Left cardiac atrium (tissue), 4 donors: ENCODE measurements around the gene MT1M. TPM values are rescaled to one million over a fixed set of nuclear protein-coding genes. Genes with fewer than 3 reads are reported as not detected.
"Not testable (repeated sequence)": the region's sequence is repeated elsewhere in the genome, so short reads cannot be mapped to it uniquely, and the experiment has no call there.

Experiments used
- ATAC-seq, 2 donors: fragments of 200-7000 bp; cut with Tn5 transposase; one replicate each; pipeline ENCODE4 v1.9.1; 2020; ENCODE audit warnings: mild to moderate bottlenecking in 2 of 2, moderate library complexity in 2 of 2
- DNase-seq: peaks from one replicate; pipeline ENCODE4 v3.0.0-alpha.2; 2020
- intact Hi-C, 2 donors: fragments of 100-400 bp; cut with DNase I; formaldehyde crosslinking; loops; one replicate each; pipeline versions ENCODE4 v1.14.1 to v1.15.1; 2022 to 2023
- total RNA-seq, 2 donors: library from RNA; stranded (reverse); fragmentation: NEBNext Ultra II Directional; extraction: Animal tissue kit (Norgen Biotek cat#: 25700); gene quantifications; one replicate each; pipeline ENCODE4 v1.2.1, GENCODE V29; 2021
- donor health status: DM: no; HTN: yes; CAD: no.
- donor health status: DM: no; HTN: yes; CAD: no; lungs with severe emphysema.
- donor health status: DM: yes; HTN: yes; CAD: no.
- donor health status: Dilated cardiomyopathy.

MT1M gene
- total RNA-seq, 2 donors from 2014 or later, result 15.2 to 50.8 TPM

- peak; percentile 57 for DNase-seq
- peak; percentile 86 to 92 for ATAC-seq
- intact Hi-C loops, result no loop called here
These were observed 35.4 kb downstream of the MT1M start, which contains the start of gene MT1G for GRCh38 chr16:56667581-56668571. MT1G (minus strand) TSS chr16:56668065; CDS start chr16:56667993, 72 bp downstream.

DNA sequence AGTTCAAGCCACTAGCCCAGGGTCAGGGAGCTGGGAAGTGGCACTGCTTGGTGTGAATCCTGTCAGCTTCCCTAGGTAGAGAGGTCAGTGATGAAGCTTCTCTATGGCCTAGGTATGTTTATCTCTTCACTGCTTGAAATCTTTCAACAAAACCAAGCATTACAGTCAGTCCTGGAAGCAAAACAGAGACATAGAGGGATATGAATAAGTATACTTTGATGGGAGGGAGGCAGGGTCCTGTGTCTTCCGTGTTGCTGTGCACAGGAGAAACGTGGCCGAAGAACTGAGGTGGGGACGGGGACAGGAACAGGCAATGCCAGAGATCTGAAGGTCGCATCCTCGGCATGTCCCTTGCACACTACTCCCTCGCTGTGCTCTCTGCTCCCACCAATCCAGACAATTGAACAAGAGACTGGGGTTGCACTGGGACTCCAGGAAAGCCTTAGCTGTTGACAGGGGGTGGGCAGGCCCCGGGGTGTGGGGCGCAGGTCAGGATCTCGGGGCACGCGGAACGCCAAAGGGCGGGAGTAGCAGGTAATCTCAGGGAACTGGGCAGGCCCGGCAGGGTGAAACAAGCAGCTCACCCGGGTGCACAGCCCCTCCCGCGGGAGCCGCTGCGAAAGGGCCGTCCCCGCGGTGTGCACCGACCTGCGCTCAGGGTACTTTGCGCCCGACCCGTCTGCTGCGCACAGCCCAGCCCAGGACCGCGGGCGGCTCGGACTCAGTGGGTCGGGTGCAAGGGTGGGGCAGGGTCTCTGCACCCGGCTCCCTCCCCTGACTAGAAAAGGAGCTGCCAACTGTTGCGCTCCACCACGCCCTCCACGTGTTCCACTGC is 36.8 kb downstream of the MT1M start, which contains the start of gene MT1H:
Gene MT1H (plus strand): TSS at position 810 of the 835 bp plus-strand sequence. CDS start 71 bp downstream, outside the sequence.
- peak in 1 of 2 donors; percentile 35 for ATAC-seq
- DNase-seq, result no peak
- intact Hi-C loops, result no loop called here

DNA sequence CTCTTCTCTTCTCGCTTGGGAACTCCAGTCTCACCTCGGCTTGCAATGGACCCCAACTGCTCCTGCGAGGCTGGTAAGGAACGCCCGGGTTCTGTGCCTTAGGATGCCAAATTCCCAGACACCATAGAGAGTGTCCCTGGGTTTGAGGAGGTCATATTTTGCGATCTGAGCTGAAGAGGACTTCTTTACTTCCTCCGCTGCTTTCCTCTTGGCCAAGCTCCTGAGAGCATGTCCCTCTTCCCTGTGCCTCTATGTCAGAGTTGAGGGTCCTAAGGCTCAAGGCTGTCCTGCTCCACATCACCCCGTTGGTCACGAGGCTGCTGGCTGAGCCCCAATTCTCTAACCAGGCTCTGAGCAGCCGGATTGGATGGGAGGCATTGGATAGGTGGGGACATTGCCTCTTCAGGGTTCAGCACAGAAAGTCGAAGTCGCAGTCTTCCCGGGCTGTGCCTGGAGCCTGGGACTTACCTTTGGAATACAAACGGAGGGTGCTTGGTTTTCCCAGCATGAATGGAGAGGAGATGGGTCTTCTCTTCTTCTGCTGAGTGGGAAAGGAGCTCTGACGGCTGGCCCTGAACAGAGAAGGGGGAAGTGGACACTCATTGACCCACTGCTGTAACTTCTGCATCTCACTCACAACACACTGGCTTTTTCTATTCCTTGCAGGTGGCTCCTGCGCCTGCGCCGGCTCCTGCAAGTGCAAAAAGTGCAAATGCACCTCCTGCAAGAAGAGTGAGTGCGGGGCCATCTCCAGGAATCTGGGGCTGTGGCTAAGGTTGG is 37.6 kb downstream of the MT1M start:
- DNase-seq (no peak), ATAC-seq (no peak)
- intact Hi-C loops, result no loop called here

GRCh38 chr16:56670620-56670934 is 38.1 kb downstream of the MT1M start:
- ATAC-seq (no peak), DNase-seq (no peak)
- intact Hi-C loops, result no loop called here

GRCh38 chr16:56671691-56672090 is 39.2 kb downstream of the MT1M start:
- ATAC-seq, intact Hi-C loops: not testable (repeated sequence)

DNA sequence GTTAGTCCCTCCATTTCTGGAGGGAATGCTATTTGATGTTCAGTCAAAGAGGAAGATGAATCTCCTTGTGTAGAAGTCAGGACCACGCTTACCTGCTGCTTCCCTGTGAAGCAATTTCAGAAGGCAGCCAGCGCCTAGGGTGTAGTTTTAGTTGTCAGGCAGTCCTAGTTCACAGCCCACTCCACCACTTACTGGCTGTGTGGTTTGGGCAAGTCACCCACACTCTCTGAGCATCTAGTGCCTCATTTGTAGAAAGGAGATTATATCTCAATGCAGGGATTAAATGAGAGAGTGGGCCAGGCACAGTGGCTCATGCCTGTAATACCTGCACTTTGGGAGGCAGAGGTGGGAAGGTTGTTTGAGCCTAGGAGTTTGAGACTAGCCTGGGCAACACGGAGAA is 39.7 kb downstream of the MT1M start:
- intact Hi-C loops, ATAC-seq, DNase-seq: not testable (repeated sequence)

More at GRCh38 chr16:56671691-56672090, 39.2 kb downstream of the MT1M start:
- DNase-seq, result not testable (repeated sequence)

- ATAC-seq (no peak), DNase-seq (no peak)
- intact Hi-C loops, result no loop called here
These were observed 40.5 kb downstream of the MT1M start for GRCh38 chr16:56672761-56673536.

DNA sequence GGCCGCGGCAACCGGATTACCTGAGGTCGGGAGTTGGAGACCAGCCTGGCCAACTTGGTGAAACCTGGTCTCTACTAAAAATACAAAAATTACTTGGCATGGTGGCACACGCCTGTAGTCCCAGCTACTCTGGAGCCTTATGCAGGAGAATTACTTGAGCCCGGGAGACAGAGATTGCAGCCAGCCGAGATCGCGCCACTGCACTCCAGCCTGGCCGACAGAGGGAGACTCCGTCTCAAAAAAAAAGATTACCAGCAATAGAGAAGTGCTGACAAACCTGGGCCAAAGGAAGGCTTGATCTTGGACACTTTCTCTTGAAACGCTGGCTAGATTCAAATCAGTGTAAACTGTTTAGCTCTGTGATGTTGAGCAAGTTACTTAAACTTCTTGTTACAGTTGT is 41.5 kb downstream of the MT1M start:
- DNase-seq, result no peak
- peak; percentile 22 to 50 for ATAC-seq
- intact Hi-C loops, result loop anchor here in 1 of 2 donors (1.0 kb wide), 1 partner anchor 28 kb away; no protein-coding TSS in a partner anchor

DNA sequence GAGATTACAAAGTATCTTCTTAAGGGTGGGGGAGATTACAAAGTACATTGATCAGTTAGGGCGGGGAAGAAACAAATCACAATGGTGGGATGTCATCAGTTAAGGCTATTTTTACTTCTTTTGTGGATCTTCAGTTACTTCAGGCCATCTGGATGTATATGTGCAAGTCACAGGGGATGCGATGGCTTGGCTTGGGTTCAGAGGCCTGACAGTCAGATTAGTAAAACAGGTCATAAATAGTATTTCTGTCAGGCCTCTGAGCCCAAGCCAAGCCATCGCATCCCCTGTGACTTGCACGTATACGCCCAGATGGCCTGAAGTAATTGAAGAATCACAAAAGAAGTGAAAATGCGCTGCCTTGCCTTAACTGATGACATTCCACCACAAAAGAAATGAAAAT is 42.1 kb downstream of the MT1M start:
- not testable (repeated sequence) for DNase-seq, ATAC-seq
- intact Hi-C loops, result loop anchor here in 1 of 2 donors (1.0 kb wide), 1 partner anchor 28 kb away; no protein-coding TSS in a partner anchor

DNA sequence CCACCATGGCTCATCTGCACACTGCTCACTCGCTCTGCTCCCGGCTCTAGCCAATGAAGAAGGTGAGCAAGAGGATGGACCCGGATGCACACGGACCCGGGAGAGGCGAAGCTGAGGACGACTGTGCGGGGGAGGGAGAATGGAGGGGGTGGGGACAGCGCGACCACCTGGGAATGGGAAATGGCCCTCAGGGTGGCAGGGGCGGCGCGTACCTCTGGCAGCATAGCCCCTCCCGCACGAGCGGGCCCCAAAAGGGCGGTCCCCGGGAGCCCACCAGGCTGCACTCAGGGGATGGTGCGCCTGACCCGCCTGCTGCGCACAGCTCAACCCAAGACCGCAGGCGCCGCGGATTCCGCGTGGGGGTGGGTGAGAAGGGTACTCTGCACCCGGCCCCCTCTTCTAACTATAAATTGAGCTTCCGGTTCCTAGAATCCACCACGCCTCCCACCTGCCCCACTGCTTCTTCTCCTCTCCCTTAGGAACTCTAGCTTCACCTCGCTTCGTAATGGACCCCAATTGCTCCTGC is 43.3 kb downstream of the MT1M start:
- intact Hi-C loops, result no loop called here
- DNase-seq (no peak), ATAC-seq (peak; percentile 33 to 67)

DNA sequence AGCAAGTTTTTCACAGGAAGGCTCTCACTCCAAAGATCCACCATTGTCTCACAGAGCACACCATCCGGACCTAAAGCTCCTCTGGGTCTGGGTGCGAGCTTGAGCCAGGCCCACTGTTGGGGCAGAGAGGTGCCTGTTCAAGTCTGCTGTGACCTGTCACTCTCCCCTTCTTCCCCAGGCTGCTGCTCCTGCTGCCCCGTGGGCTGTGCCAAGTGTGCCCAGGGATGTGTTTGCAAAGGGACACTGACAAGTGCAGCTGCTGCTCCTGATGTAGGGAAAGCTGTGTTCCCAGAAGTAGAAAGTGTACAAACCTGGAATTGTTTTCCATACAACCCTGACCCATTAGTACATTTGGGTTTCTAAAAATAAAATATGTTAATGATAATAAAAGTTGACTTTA is 45.0 kb downstream of the MT1M start:
- intact Hi-C loops, result no loop called here
- DNase-seq (no peak), ATAC-seq (no peak)

DNA sequence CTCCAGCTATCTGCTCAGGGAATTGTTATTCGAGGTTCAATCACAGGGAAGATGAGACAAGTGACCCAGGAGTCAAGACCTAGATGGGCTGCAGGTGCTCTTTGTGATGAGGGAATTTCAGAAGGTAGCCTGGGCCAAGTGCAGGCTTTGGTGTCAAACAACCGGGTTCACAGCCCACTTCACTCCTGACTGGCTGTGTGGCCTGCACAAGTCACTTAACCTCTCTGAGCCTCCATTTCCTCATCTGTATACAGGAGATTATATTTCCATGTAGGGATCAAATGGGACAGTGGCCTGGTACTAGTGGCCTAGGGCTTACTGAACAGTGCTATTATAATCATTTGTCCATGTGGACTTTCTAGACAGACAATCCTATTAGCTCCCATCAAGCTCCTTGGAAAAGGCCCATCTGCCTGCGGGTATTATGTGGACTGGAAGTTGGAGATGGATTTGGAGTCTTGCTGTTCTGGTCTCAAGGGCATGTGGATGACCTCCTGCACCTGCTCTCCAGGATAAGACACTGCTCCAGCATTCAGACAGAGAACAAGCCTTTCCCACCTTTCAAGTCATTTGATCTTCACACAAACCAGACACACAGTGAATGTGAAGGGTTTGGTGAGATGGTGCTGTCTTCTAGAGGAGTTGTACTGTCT is 46.7 kb downstream of the MT1M start:
- DNase-seq (no peak), ATAC-seq (no peak)
- intact Hi-C loops, result no loop called here

- intact Hi-C loops, result loop anchor here in 1 of 2 donors (5.0 kb wide), 1 partner anchor 78 kb away; no protein-coding TSS in a partner anchor
- ATAC-seq (peak in 1 of 2 donors; percentile 39), DNase-seq (no peak)
These were observed 47.4 kb downstream of the MT1M start for GRCh38 chr16:56679818-56680217.

GRCh38 chr16:56681939-56682702 is 49.7 kb downstream of the MT1M start, which contains the start of gene MT1X:
MT1X (plus strand) TSS chr16:56682470; CDS start chr16:56682541, 71 bp downstream.
- peak; percentile 96 for DNase-seq
- ATAC-seq, result peak; percentile 97 to 99
- intact Hi-C loops, result loop anchor here in 1 of 2 donors (2.0 to 5.0 kb wide), 2 partner anchors 71 to 80 kb away; no protein-coding TSS in a partner anchor

DNA sequence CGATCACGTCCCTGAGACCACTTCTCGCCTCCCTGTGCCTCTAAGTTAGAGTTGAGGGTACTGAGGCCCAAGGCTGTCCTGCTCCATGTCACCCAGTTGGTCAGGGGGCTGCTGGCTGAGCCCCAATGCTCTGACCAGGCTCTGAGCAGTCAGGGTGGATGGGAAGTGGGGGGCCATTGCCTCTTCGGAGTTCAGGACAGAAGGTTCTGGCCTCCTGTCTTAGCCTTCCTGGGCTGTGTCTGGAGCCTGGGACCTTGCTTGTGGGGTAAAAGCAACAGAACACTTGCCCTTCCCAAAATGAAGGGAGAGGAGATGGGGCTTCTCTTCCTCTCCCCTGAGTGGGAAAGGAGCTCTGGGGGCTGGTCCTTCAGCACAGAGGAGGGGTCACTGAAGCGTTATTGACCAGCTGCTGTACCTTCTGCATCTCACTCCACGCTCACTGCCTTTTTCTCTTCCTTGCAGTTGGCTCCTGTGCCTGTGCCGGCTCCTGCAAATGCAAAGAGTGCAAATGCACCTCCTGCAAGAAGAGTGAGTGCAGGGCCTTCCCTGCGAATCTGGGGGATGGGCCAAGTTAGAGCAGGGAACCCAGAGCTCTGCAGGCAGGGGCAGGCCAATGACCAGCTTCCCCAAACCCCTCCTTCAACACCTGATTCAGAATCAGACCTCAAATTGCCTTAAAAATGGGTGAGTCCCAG is 50.4 kb downstream of the MT1M start:
- intact Hi-C loops, result loop anchor here in 1 of 2 donors (2.0 to 5.0 kb wide), 2 partner anchors 72 to 81 kb away; no protein-coding TSS in a partner anchor
- peak; percentile 42 for DNase-seq
- peak in 1 of 2 donors; percentile 2 for ATAC-seq
